ENCODE measurements around the gene C1orf21.

The C1orf21 gene

GRCh38 chr1:184593597-184593996, 206.8 kb downstream of the C1orf21 start:
- ATAC-seq = no peak
- no peak for TF ChIP-seq BACH2 (CRISPR knock-in tag; IDR thresholded peaks at IDR 0.05; ENCODE audit: borderline replicate concordance)
- no peak for TF ChIP-seq ZC3H10 (CRISPR knock-in tag; IDR thresholded peaks at IDR 0.05)
- no peak for TF ChIP-seq ARNTL (CRISPR knock-in tag; IDR thresholded peaks at IDR 0.05; ENCODE audit: borderline replicate concordance, low read depth)
- no peak for TF ChIP-seq CSDC2 (CRISPR knock-in tag; IDR thresholded peaks at IDR 0.05)
- no peak for TF ChIP-seq CSRNP3 (CRISPR knock-in tag; IDR thresholded peaks at IDR 0.05)
- no peak for TF ChIP-seq ZFP3 (CRISPR knock-in tag; IDR thresholded peaks at IDR 0.05)
- TF ChIP-seq TCF4 (CRISPR knock-in tag; IDR thresholded peaks at IDR 0.05; ENCODE audit: borderline replicate concordance) = no peak
- TF ChIP-seq POU6F1 (CRISPR knock-in tag; IDR thresholded peaks at IDR 0.05; ENCODE audit: borderline replicate concordance, low read depth) = no peak
- TF ChIP-seq TOX (CRISPR knock-in tag; IDR thresholded peaks at IDR 0.05; ENCODE audit: borderline replicate concordance) = no peak
- no peak for TF ChIP-seq PATZ1 (CRISPR knock-in tag; IDR thresholded peaks at IDR 0.05; ENCODE audit: borderline replicate concordance)

GRCh38 chr1:184595596-184595995, 208.8 kb downstream of the C1orf21 start:
- ATAC-seq = peak; percentile 73
- no peak for TF ChIP-seq OSR1 (CRISPR knock-in tag; IDR thresholded peaks at IDR 0.05)

GRCh38 chr1:184596950-184597645, 210.3 kb downstream of the C1orf21 start:
- peak; percentile 32; the same call in 2 of the 3 replicates for ATAC-seq
- TF ChIP-seq PPARA (CRISPR knock-in tag; IDR thresholded peaks at IDR 0.05; ENCODE audit: borderline replicate concordance) (no peak), TOX (CRISPR knock-in tag; IDR thresholded peaks at IDR 0.05; ENCODE audit: borderline replicate concordance) (no peak)

GRCh38 chr1:184597650-184598357, 211.0 kb downstream of the C1orf21 start:
- TF ChIP-seq ZFP3 (CRISPR knock-in tag; IDR thresholded peaks at IDR 0.05) = no peak
- no peak for TF ChIP-seq TCF4 (CRISPR knock-in tag; IDR thresholded peaks at IDR 0.05; ENCODE audit: borderline replicate concordance)
- TF ChIP-seq TSHZ2 (CRISPR knock-in tag; IDR thresholded peaks at IDR 0.05) = no peak
- no peak for TF ChIP-seq PATZ1 (CRISPR knock-in tag; IDR thresholded peaks at IDR 0.05; ENCODE audit: borderline replicate concordance)
- no peak for TF ChIP-seq CSDC2 (CRISPR knock-in tag; IDR thresholded peaks at IDR 0.05)
- TF ChIP-seq ARNTL (CRISPR knock-in tag; IDR thresholded peaks at IDR 0.05; ENCODE audit: borderline replicate concordance, low read depth) = no peak
- TF ChIP-seq SNAI2 (CRISPR knock-in tag; IDR thresholded peaks at IDR 0.05) = no peak
- TF ChIP-seq ZC3H10 (CRISPR knock-in tag; IDR thresholded peaks at IDR 0.05) = no peak
- TF ChIP-seq BACH2 (CRISPR knock-in tag; IDR thresholded peaks at IDR 0.05; ENCODE audit: borderline replicate concordance) = no peak
- no peak for TF ChIP-seq OSR1 (CRISPR knock-in tag; IDR thresholded peaks at IDR 0.05)
- no peak for TF ChIP-seq ZNF8 (CRISPR knock-in tag; IDR thresholded peaks at IDR 0.05)
- ATAC-seq = peak; percentile 48
